ENCODE results near the gene GMDS. TPM values are rescaled to one million over a fixed set of nuclear protein-coding genes. Genes with fewer than 3 reads are reported as not detected.

Gene GMDS
- polyA plus RNA-seq, 1 of the 3 experiments (the other 2 are of a cell fraction), result 12.3 TPM

- peaks cover 10 to 30% of the 10 kb centered on the region in 2 experiments; a peak in 3 of 4 replicates for H3K4me1 ChIP-seq (ENCODE audit: control insufficient read depth in 1 of 2, insufficient read depth in 2 of 2, low read depth in 1 of 2, low read length in 1 of 2)
- no peaks in the 10 kb centered on the region for H3K36me3 ChIP-seq (replicated peaks in 1 of 2; ENCODE audit: control insufficient read depth in 1 of 2, insufficient read depth in 2 of 2, low read length in 1 of 2)
- H2AFZ ChIP-seq (ENCODE audit: low read depth), result no peak overlapping the region
- no peaks in the 10 kb centered on the region for H3K9me3 ChIP-seq
- ChIA-PET POLR2A (no interaction called here), CTCF (interaction anchor here (1.1 kb wide), 1 partner anchor 10 kb away, joined by 3 read pairs; no protein-coding TSS in a partner anchor)
- no peaks in the 10 kb centered on the region for H3K27me3 ChIP-seq (ENCODE audit: insufficient read depth)
- no peak overlapping the region for H3K9ac ChIP-seq
- no peaks in the 10 kb centered on the region for H4K20me1 ChIP-seq (ENCODE audit: insufficient read depth)
- H3K9me2 ChIP-seq, result no peaks in the 10 kb centered on the region
- H3K27ac ChIP-seq (ENCODE audit: low read depth in 2 of 2, low read length in 1 of 2), result no peak overlapping the region
- no peak for DNase-seq
- no peaks in the 10 kb centered on the region for H3F3A ChIP-seq (replicated peaks; ENCODE audit: insufficient read depth)
- H3K79me2 ChIP-seq (ENCODE audit: insufficient read depth), result no peaks in the 10 kb centered on the region
- H3K4me3 ChIP-seq (ENCODE audit: low read depth in 2 of 2, low read length in 1 of 2), result no peak overlapping the region
- no peak for TF ChIP-seq REST (IDR thresholded peaks at IDR 0.05; ENCODE audit: low read depth, low read length)
- TF ChIP-seq ELF1 (IDR thresholded peaks at IDR 0.05), result no peak
- no peak for TF ChIP-seq RCOR1 (IDR thresholded peaks at IDR 0.05; ENCODE audit: low read length)
- no peak for TF ChIP-seq ZBTB33 (IDR thresholded peaks at IDR 0.05; ENCODE audit: borderline replicate concordance, low read depth)
- TF ChIP-seq EP300 (IDR thresholded peaks at IDR 0.05; ENCODE audit: borderline replicate concordance in 1 of 2, low read depth in 1 of 2, low read length in 1 of 2), result no peak
- no peak for TF ChIP-seq RFX5 (IDR thresholded peaks at IDR 0.05; ENCODE audit: low read length)
- no peak overlapping the region for H3K4me2 ChIP-seq
- WGBS (ENCODE audit: low lambda C conversion rate), result 79% methylated on average over 4 of the region's 4 CpGs
These were observed 387.2 kb downstream of the GMDS start for GRCh38 chr6:1858196-1858595.

- Histone ChIP-seq H3F3A (replicated peaks; ENCODE audit: insufficient read depth) (no peaks in the 10 kb centered on the region), H2AFZ (ENCODE audit: low read depth) (no peak overlapping the region), H3K9ac (no peak overlapping the region), H4K20me1 (ENCODE audit: insufficient read depth) (no peaks in the 10 kb centered on the region), H3K27me3 (ENCODE audit: insufficient read depth) (no peaks in the 10 kb centered on the region), H3K79me2 (ENCODE audit: insufficient read depth) (no peaks in the 10 kb centered on the region), H3K4me3 (ENCODE audit: low read depth in 2 of 2, low read length in 1 of 2) (no peak overlapping the region), H3K27ac (ENCODE audit: low read depth in 2 of 2, low read length in 1 of 2) (peak overlapping the region in 1 of 2 experiments; percentile 68; a peak in 1 of 4 replicates), H3K4me1 (ENCODE audit: control insufficient read depth in 1 of 2, insufficient read depth in 2 of 2, low read depth in 1 of 2, low read length in 1 of 2) (peaks cover 10 to 35% of the 10 kb centered on the region in 2 experiments; a peak in 3 of 4 replicates), H3K36me3 (replicated peaks in 1 of 2; ENCODE audit: control insufficient read depth in 1 of 2, insufficient read depth in 2 of 2, low read length in 1 of 2) (no peaks in the 10 kb centered on the region), H3K9me3 (no peaks in the 10 kb centered on the region), H3K4me2 (peak overlapping the region; percentile 35; the same call in 1 of the 2 replicates), H3K9me2 (no peaks in the 10 kb centered on the region)
- ChIA-PET POLR2A (no interaction called here), CTCF (interaction anchor here (0.6 to 1.3 kb wide), 4 partner anchors 35 to 294 kb away, joined by 3 read pairs; no protein-coding TSS in a partner anchor)
- WGBS (ENCODE audit: low lambda C conversion rate), result 50% methylated on average over 2 of the region's 3 CpGs
- peak; percentile 48 for DNase-seq
- peak; percentile 18; the same call in 1 of the 2 replicates for TF ChIP-seq SMC3 (IDR thresholded peaks at IDR 0.05; ENCODE audit: low read depth, low read length)
- no peak for TF ChIP-seq PBX3 (IDR thresholded peaks at IDR 0.05)
- no peak for TF ChIP-seq TEAD4 (IDR thresholded peaks at IDR 0.05; ENCODE audit: borderline replicate concordance, insufficient read depth)
- TF ChIP-seq TCF12 (IDR thresholded peaks at IDR 0.05), result peak; percentile 49; the same call in 1 of the 2 replicates
- no peak for TF ChIP-seq GABPA (IDR thresholded peaks at IDR 0.05; ENCODE audit: low read depth)
- TF ChIP-seq IRF3 (IDR thresholded peaks at IDR 0.05; ENCODE audit: low read depth, low read length), result no peak
- no peak for TF ChIP-seq CHD2 (IDR thresholded peaks at IDR 0.05; ENCODE audit: low read length, partially characterized antibody)
- no peak for TF ChIP-seq SIN3A (IDR thresholded peaks at IDR 0.05; ENCODE audit: borderline replicate concordance, low read depth, low read length)
- peak; percentile 61; the same call in 1 of the 2 replicates for TF ChIP-seq NFIC (IDR thresholded peaks at IDR 0.05; ENCODE audit: borderline replicate concordance)
- TF ChIP-seq FOXJ3 (CRISPR knock-in tag; IDR thresholded peaks at IDR 0.05), result peak; percentile 52
- peak; percentile 53; the same call in 1 of the 2 replicates for TF ChIP-seq RCOR1 (IDR thresholded peaks at IDR 0.05; ENCODE audit: low read length)
- no peak for TF ChIP-seq FOSL2 (IDR thresholded peaks at IDR 0.05; ENCODE audit: borderline replicate concordance, low read depth)
- no peak for TF ChIP-seq RXRA (IDR thresholded peaks at IDR 0.05; ENCODE audit: borderline replicate concordance, low read depth)
- peak; percentile 36; the same call in 1 of the 2 replicates for TF ChIP-seq RAD21 (IDR thresholded peaks at IDR 0.05; ENCODE audit: low read length)
- no peak for TF ChIP-seq NRF1 (IDR thresholded peaks at IDR 0.05; ENCODE audit: low read depth, low read length)
These were observed 389.0 kb downstream of the GMDS start for GRCh38 chr6:1856381-1856780.

All from SK-N-SH (cell line).